GM21515 (cell line): ENCODE results near the gene KRTCAP2.

Source experiments
- ATAC-seq: cut with Tn5 transposase; IDR thresholded peaks from one replicate; pipeline ENCODE4 v1.9.1; 2021; ENCODE audit not compliant: unreplicated experiment

The KRTCAP2 gene

GRCh38 chr1:155136748-155137147, 36.4 kb downstream of the KRTCAP2 start:
- no peak for ATAC-seq

GRCh38 chr1:155135415-155136028, 37.6 kb downstream of the KRTCAP2 start, which contains the start of gene SLC50A1:
Gene SLC50A1 (plus strand): TSS chr1:155135852. CDS start chr1:155135912, 60 bp downstream.
- ATAC-seq = peak; percentile 69

GRCh38 chr1:155134880-155135414, 38.2 kb downstream of the KRTCAP2 start:
- no peak for ATAC-seq

GRCh38 chr1:155134322-155134721, 38.8 kb downstream of the KRTCAP2 start:
- no peak for ATAC-seq

GRCh38 chr1:155133799-155134281, 39.3 kb downstream of the KRTCAP2 start:
- no peak for ATAC-seq

GRCh38 chr1:155131856-155132255, 41.2 kb downstream of the KRTCAP2 start:
- no peak for ATAC-seq

- no peak for ATAC-seq
Observed at GRCh38 chr1:155131285-155131684, 41.8 kb downstream of the KRTCAP2 start.

GRCh38 chr1:155130272-155131006, 42.7 kb downstream of the KRTCAP2 start:
- ATAC-seq = no peak

GRCh38 chr1:155128755-155129473, 44.2 kb downstream of the KRTCAP2 start:
- ATAC-seq = no peak

GRCh38 chr1:155127967-155128754, 44.9 kb downstream of the KRTCAP2 start:
- ATAC-seq = no peak

- no peak for ATAC-seq
Observed at GRCh38 chr1:155127105-155127966, 45.8 kb downstream of the KRTCAP2 start, which contains the start of gene EFNA1. Gene EFNA1 (plus strand): TSS chr1:155127876. CDS start chr1:155127978, 102 bp downstream.

GRCh38 chr1:155126556-155127104, 46.5 kb downstream of the KRTCAP2 start:
- no peak for ATAC-seq

- no peak for ATAC-seq
Observed at GRCh38 chr1:155125946-155126555, 47.1 kb downstream of the KRTCAP2 start.

- ATAC-seq = no peak
Observed at GRCh38 chr1:155125511-155125945, 47.6 kb downstream of the KRTCAP2 start.

GRCh38 chr1:155124503-155125463, 48.3 kb downstream of the KRTCAP2 start:
- no peak for ATAC-seq

GRCh38 chr1:155123801-155124200, 49.3 kb downstream of the KRTCAP2 start:
- no peak for ATAC-seq

GRCh38 chr1:155122308-155122707, 50.8 kb downstream of the KRTCAP2 start:
- no peak for ATAC-seq

GRCh38 chr1:155121249-155121648, 51.9 kb downstream of the KRTCAP2 start:
- ATAC-seq = no peak
